ENCODE data around the gene APLP2. TPM values are rescaled to one million over a fixed set of nuclear protein-coding genes. Genes with fewer than 3 reads are reported as not detected.

The APLP2 gene
- total and polyA plus RNA-seq, 2 experiments from 2014 or later = 481 to 485 TPM

DNA sequence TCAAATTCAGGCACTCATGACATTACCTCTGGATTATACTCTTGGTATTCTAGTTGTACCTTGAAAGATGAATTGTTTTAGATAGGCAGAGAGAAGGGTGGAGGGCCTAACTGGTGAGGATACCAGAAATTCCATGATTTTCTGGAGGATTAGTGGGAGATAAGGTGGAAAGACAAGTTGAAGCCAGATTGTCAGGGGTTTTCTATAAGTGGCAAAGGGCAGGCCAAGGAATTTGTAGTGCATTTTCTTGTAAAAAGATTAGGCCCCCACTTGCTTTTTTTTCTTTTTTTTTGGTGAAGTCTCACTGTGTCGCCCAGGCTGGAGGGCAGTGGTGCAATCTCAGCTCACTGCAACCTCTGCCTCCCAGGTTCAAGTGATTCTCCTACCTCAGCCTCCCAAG lies 38.6 kb upstream of the APLP2 start:
- Histone ChIP-seq H3K4me1 (ENCODE audit: insufficient read depth) (peaks cover 5% of the 10 kb centered on the region), H3K9me3 (ENCODE audit: low read depth) (no peaks in the 10 kb centered on the region), H3K27me3 (no peaks in the 10 kb centered on the region), H3K4me3 (no peak overlapping the region), H3K27ac (no peak overlapping the region), H3K36me3 (replicated peaks; ENCODE audit: insufficient read depth, low read depth) (no peaks in the 10 kb centered on the region), H3K4me2 (no peak overlapping the region), H3K79me2 (no peaks in the 10 kb centered on the region), H3K9me2 (replicated peaks; ENCODE audit: insufficient read depth) (no peaks in the 10 kb centered on the region), H4K20me1 (ENCODE audit: insufficient read depth, poor library complexity, severe bottlenecking) (no peaks in the 10 kb centered on the region), H2AFZ (no peak overlapping the region)
- no peak for TF ChIP-seq EZH2 (IDR thresholded peaks at IDR 0.05; ENCODE audit: borderline replicate concordance)
- DNase-seq (ENCODE audit: low spot score) = no peak
- 43% methylated on average over 1 of the region's 1 CpG for WGBS (ENCODE audit: low lambda C conversion rate, missing lambda C conversion rate)

DNA sequence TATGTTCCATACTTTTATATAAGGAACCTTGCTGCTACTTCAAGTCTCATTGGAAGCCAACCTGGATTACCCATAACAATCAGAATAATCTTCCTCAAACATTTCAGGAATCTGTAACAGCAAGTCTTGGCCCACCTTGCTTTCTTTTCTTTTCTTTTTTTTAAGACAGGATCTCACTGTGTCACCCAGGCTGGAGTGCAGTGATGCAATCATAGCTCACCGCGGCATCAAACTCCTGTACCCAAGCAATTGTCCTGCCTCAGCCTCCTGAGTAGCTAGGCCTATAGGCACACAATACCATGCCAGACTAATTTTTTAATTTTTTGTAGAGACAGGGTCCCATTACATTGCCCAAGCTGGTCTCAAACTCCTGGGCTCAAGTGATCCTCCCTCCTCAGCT lies 37.7 kb upstream of the APLP2 start:
- no peak overlapping the region for H2AFZ ChIP-seq
- no peak overlapping the region for H3K4me3 ChIP-seq
- no peak for TF ChIP-seq EZH2phosphoT487 (IDR thresholded peaks at IDR 0.05; ENCODE audit: low read depth, severe bottlenecking, unreplicated experiment)
- TF ChIP-seq, protein P1, sequence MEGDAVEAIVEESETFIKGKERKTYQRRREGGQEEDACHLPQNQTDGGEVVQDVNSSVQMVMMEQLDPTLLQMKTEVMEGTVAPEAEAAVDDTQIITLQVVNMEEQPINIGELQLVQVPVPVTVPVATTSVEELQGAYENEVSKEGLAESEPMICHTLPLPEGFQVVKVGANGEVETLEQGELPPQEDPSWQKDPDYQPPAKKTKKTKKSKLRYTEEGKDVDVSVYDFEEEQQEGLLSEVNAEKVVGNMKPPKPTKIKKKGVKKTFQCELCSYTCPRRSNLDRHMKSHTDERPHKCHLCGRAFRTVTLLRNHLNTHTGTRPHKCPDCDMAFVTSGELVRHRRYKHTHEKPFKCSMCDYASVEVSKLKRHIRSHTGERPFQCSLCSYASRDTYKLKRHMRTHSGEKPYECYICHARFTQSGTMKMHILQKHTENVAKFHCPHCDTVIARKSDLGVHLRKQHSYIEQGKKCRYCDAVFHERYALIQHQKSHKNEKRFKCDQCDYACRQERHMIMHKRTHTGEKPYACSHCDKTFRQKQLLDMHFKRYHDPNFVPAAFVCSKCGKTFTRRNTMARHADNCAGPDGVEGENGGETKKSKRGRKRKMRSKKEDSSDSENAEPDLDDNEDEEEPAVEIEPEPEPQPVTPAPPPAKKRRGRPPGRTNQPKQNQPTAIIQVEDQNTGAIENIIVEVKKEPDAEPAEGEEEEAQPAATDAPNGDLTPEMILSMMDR (IDR thresholded peaks at IDR 0.05; ENCODE audit: poor library complexity) = no peak
- TF ChIP-seq EZH2 (IDR thresholded peaks at IDR 0.05; ENCODE audit: borderline replicate concordance) = no peak
- no peaks in the 10 kb centered on the region for H3K9me2 ChIP-seq (replicated peaks; ENCODE audit: insufficient read depth)
- DNase-seq (ENCODE audit: low spot score) = no peak
- H3K9me3 ChIP-seq (ENCODE audit: low read depth) = no peaks in the 10 kb centered on the region
- H4K20me1 ChIP-seq (ENCODE audit: insufficient read depth, poor library complexity, severe bottlenecking) = no peaks in the 10 kb centered on the region
- peaks cover 5% of the 10 kb centered on the region for H3K4me1 ChIP-seq (ENCODE audit: insufficient read depth)
- no peak overlapping the region for H3K27ac ChIP-seq
- no peaks in the 10 kb centered on the region for H3K79me2 ChIP-seq
- H3K27me3 ChIP-seq = no peaks in the 10 kb centered on the region
- WGBS (ENCODE audit: low lambda C conversion rate, missing lambda C conversion rate) = 76% methylated on average over 2 of the region's 2 CpGs
- H3K4me2 ChIP-seq = no peak overlapping the region
- H3K36me3 ChIP-seq (replicated peaks; ENCODE audit: insufficient read depth, low read depth) = no peaks in the 10 kb centered on the region

DNA sequence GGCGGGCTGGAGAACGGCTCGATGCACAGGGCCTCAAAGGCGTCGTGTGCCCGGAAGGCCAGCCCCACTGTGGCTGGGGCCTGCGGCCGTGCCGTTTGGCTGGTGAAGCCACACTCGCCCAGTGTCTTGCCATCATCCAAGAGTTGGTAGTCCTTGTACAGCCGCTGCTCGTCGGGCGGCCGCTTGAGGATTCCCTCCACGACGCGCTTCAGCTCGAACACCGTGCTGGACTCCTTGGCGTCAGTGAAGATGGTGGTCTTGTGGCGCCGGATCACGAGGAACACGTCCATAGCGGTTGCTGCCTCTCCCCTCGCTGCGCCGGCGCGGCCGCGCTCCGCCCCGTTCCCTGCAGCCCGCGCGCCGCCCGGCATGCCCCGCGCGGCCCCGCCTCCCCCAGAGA lies 36.8 kb upstream of the APLP2 start:
- Histone ChIP-seq H3K4me2 (no peak overlapping the region), H2AFZ (no peak overlapping the region), H4K20me1 (ENCODE audit: insufficient read depth, poor library complexity, severe bottlenecking) (no peaks in the 10 kb centered on the region), H3K27ac (no peak overlapping the region), H3K4me1 (ENCODE audit: insufficient read depth) (peaks cover 5% of the 10 kb centered on the region), H3K79me2 (no peaks in the 10 kb centered on the region), H3K9me3 (ENCODE audit: low read depth) (no peaks in the 10 kb centered on the region), H3K36me3 (replicated peaks; ENCODE audit: insufficient read depth, low read depth) (no peaks in the 10 kb centered on the region), H3K9me2 (replicated peaks; ENCODE audit: insufficient read depth) (no peaks in the 10 kb centered on the region), H3K27me3 (no peaks in the 10 kb centered on the region), H3K4me3 (no peak overlapping the region)
- TF ChIP-seq, protein P1 (IDR thresholded peaks at IDR 0.05; ENCODE audit: poor library complexity) = no peak
- no peak for TF ChIP-seq EZH2 (IDR thresholded peaks at IDR 0.05; ENCODE audit: borderline replicate concordance)
- TF ChIP-seq EZH2phosphoT487 (IDR thresholded peaks at IDR 0.05; ENCODE audit: low read depth, severe bottlenecking, unreplicated experiment) = no peak
- 95% methylated on average over 29 of the region's 44 CpGs for WGBS (ENCODE audit: low lambda C conversion rate, missing lambda C conversion rate)
- DNase-seq (ENCODE audit: low spot score) = no peak

DNA sequence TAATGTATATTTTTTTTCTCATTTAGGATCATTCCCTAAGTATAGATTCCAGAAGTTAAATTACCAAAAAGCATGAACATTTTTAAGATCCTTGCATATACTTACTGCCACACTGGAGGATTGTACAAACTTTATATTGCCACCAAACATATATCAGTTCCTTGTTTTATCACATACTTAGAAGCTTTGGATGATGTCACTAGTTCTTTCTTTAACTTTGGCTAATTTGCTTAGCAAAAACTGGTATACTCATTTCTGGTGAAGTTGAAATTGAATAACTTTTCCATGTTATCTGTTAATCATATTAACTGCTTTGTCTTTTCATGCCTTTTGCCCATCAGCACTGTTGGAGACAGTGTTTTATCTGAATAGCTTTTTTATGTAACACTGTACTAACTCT lies 35.5 kb upstream of the APLP2 start:
- TF ChIP-seq, protein P1 (IDR thresholded peaks at IDR 0.05; ENCODE audit: poor library complexity) = no peak
- TF ChIP-seq EZH2 (IDR thresholded peaks at IDR 0.05; ENCODE audit: borderline replicate concordance) = no peak
- no peak for TF ChIP-seq EZH2phosphoT487 (IDR thresholded peaks at IDR 0.05; ENCODE audit: low read depth, severe bottlenecking, unreplicated experiment)
- DNase-seq (ENCODE audit: low spot score) = no peak
- no peaks in the 10 kb centered on the region for H3K36me3 ChIP-seq (replicated peaks; ENCODE audit: insufficient read depth, low read depth)
- no peaks in the 10 kb centered on the region for H3K9me3 ChIP-seq (ENCODE audit: low read depth)
- no peak overlapping the region for H3K4me3 ChIP-seq
- no peak overlapping the region for H3K27ac ChIP-seq
- no peaks in the 10 kb centered on the region for H3K9me2 ChIP-seq (replicated peaks; ENCODE audit: insufficient read depth)
- no peaks in the 10 kb centered on the region for H4K20me1 ChIP-seq (ENCODE audit: insufficient read depth, poor library complexity, severe bottlenecking)
- no peaks in the 10 kb centered on the region for H3K79me2 ChIP-seq
- H2AFZ ChIP-seq = no peak overlapping the region
- no peaks in the 10 kb centered on the region for H3K4me1 ChIP-seq (ENCODE audit: insufficient read depth)
- no peak overlapping the region for H3K4me2 ChIP-seq
- no peaks in the 10 kb centered on the region for H3K27me3 ChIP-seq

Data from hepatocyte (in vitro differentiated cells).